Subcutaneous adipose tissue (tissue), 4 donors: ENCODE results near the gene MX1. TPM values are rescaled to one million over a fixed set of nuclear protein-coding genes. Genes with fewer than 3 reads are reported as not detected.

Source experiments
- CTCF ChIP-seq: fragments of 450-650 bp; IDR thresholded peaks from one replicate; pipeline ENCODE4 v1.5.1; 2016; ENCODE audit warnings: low read depth, mild to moderate bottlenecking, control low read depth, antibody characterized with exemption, moderate library complexity
- total RNA-seq, 4 donors: library from RNA; depleted of rRNA; stranded (reverse); fragments of >200 nt; gene quantifications; one replicate each; pipeline ENCODE4 v1.1.0, GENCODE V29; 2016

MX1 gene
- total RNA-seq, 4 donors from 2014 or later = 12.6 to 47.5 (median 29.4) TPM

GRCh38 chr21:41472753-41473548 lies 46.9 kb downstream of the MX1 start:
- TF ChIP-seq CTCF = no peak

GRCh38 chr21:41475714-41476420 lies 49.8 kb downstream of the MX1 start:
- TF ChIP-seq CTCF = no peak

- no peak for TF ChIP-seq CTCF
Measured at GRCh38 chr21:41477641-41478318, 51.7 kb downstream of the MX1 start.

GRCh38 chr21:41478319-41479177 lies 52.5 kb downstream of the MX1 start:
- no peak for TF ChIP-seq CTCF

GRCh38 chr21:41479686-41480085 lies 53.6 kb downstream of the MX1 start:
- no peak for TF ChIP-seq CTCF

- TF ChIP-seq CTCF = no peak
Measured at GRCh38 chr21:41480086-41480690, 54.1 kb downstream of the MX1 start.
